EL (cell line): ENCODE results near the gene LAMB2.

Experiments used
- DNase-seq: peaks from one replicate; pipeline ENCODE4 v3.0.0-alpha.2; 2016

The LAMB2 gene

DNA sequence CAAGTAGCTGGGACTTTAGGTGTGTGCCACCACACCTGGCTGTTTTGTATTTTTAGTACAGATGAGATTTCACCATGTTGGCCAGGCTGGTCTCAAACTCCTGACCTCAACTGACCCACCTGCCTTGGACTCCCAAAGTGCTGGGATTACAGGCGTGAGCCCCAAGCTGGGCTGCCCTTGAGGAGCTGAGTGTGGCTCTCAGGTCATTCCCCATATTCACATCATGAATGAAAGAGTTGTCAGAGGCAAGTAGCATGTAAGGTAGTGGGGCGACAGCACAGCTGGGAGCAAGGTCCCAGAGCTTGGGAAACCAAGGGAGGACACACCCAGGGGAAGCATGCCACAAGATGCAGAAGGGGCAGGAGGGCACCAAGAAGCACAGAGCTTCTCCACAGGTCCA, 28.3 kb upstream of the LAMB2 start:
- DNase-seq = no peak

DNA sequence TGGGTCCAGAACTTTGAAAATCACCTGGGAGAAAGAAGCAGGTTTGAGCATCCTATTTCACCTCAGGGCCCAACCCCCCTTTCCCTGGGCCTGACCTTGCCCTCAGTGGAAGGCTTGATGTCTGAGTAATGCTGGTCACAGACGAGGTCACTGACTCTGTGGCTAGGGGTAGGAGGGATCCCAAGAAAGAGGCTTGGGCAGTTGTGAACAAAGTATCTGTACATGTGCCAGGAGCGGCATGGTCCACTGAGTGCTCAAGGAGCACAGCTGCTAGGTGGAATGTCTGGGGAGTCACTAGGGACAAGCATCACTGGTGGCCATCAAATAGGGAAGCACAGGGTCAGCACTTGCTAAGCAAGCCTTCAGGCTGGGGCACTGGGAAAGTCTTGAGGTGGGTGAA, 25.9 kb upstream of the LAMB2 start:
- DNase-seq = no peak

DNA sequence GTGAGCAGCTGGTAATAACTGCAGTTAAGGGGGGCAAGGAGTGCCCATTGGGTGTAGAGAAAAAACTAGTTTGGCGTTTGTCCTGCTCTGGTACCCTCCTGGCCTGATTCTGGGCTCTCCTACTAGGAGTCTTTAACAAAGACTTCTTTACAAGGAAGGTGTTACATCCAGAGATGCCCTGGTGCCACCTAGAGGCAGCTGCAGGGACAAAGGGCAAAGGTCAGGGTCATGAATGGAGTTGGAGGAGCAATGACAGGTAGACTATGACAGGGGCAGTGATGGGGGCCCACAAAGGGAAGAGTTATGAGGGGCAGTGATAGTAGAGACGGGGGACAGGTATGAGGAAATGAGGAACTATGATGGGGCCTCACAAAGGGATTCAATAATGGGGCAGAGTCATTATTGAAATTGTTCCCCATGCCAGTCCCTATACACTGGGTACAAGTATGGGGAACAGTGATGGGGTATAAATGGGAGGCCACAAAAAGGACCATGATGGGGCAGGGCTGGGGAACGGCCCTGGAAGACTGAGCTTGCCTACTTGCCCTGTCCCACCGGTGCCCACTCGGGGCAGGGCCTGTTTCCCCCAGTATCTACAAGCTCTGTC, 25.4 kb upstream of the LAMB2 start:
- DNase-seq = no peak

DNA sequence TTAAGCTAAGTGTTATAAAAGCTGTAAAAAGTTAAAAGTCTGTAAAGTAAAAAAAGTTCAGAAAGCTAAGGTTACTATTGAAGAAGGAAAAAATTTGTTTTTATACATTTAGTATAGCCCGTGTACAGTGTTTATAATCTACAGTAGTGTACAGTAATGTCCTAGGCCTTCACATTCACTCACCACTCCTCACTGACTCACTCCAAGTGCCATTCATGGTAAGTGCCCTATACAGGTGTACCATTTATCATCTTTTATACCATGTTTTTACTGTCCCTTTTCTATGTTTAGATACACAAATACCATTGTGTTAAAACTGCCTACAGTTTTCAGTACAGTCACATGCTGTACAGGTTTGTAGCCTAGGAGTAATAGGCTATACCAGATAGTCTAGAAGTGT, 24.4 kb upstream of the LAMB2 start:
- DNase-seq = no peak

DNA sequence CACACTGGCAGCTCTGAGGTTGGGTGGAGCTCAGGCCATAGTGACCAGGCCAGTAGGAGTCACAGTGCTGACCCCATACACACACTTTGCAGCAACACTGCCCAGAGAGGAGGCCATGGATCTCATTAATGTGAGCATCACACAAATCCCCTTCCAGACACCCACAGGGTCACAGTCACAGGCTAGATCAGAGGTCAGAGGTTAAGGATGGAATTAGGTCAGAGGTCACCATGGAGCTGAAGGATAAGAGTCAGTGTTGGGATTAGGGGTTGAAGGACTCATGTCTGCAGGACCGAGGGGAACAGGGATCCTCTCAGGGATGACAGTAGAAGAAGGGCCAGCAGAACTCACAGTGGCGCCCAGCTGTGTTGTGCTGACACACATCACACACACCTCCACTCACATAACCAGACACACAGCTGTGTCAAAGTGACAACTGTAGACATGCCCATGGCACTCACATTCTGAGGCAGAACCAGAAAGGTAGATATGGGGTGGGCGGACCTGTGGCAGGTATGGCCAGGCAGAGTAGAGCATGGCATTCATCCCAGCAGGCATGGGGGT, 20.6 kb upstream of the LAMB2 start:
- DNase-seq = no peak

DNA sequence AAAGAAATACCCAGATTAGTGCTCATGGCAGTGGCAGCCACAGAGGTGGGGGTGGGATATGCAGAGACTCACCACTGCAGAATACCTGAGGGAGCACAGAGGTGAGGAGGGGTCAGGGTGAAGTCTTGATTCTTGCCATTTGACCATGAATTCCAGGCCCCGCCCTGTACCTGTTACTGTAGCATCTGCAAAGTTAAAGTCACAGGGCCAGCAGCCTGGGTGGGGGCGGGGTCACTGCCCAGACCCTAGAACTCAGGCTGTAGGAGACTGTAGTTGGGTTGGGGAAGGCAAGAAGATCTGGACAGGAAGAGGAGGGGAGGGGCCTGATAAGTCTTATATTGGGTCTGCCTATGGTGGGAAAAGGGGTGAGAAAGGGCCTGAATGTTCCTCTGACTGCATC, 18.8 kb upstream of the LAMB2 start:
- no peak for DNase-seq

DNA sequence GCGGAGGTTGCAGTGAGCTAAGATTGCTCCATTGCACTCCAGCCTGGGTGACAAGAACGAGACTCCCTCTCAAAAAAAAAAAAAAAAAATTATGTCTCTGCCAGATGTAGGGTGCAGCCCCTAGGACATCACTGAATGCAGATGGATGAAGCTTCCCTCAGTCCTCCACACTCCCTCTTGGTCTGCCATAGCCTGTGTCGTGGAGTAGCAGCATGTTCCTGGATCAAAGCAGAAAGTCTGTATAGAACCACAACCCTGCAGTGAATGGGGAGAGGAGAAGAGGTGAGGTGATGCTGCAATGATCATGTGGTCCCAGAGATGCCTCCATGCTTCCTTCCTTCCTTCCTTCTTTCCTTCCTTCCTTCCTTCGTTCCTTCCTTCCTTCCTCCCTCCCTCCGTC, 15.3 kb upstream of the LAMB2 start:
- DNase-seq = no peak

DNA sequence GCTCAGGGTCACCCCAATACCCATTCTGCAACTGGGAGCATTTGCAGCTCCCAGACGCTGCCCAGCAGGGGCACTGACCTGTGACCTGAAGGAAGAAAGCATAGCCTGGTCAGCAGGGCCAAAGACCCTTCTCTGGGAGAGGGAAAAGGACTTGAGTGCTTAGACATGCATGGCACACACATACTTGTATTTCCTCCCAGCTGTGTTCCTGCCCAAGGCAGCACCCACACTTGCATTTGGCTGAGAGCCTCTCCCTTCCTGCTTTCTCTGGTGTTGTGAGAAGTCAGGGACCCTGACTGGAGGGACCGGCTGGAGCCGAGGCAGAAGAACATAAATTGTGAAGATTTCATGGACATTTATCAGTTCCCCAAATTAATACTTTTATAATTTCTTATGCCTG, 7.2 kb upstream of the LAMB2 start:
- no peak for DNase-seq

DNA sequence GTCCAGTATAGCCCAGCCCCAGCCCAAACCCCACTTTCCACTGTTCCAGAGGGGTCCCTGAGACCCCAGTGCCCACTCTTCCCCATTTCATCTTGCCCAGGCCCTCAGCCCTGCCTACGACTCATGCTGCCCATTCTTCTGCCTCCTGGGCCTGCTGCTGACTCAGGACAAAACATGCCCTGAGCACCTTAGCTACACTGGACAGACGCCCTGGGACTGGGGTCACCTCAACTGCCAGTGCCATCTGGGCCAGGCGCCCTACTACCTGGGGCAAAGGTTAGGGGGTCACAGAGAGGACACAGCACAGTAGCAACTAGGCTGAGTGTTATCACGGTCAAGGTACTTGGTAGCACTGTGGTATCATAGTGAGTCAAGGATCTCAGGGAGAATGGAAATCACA, 2.6 kb upstream of the LAMB2 start:
- DNase-seq = no peak

DNA sequence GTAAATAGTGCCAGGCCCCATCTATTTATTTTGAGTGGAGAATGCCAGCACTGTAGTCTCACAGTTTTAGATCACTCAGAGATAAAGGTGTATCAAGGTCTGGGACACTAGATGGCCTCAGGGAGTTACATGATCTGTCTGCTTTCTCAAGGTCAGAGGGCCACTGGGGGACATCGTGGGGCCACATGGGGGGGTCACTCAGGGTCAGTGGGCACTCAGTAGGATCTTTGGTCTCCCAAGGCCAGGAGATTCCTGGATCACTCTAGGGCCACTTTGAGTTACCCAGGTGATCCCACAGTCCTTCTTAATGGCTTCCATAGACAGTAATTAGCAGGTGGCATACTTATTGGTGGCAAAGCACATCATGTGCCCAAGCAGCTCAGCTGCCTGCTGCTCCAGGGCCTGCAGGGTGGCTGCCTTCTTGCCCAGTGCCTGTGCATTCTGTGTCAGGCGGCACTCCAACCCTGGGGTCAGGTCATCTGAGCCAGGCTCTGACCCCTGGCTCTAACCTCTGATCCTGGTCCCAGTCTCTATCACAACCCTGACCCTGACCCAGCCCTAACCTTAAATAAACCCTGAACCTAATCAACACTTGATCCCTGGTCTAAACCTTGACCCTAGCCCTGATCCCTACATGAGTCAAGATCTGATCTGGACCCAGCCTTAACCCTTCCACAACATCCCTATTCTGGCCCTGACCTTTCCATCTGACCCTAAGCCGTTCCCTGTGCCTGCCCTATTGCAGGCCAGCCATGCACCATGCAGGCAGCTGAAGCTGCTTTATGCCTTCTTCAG, 1.8 kb upstream of the LAMB2 start:
- DNase-seq = no peak

DNA sequence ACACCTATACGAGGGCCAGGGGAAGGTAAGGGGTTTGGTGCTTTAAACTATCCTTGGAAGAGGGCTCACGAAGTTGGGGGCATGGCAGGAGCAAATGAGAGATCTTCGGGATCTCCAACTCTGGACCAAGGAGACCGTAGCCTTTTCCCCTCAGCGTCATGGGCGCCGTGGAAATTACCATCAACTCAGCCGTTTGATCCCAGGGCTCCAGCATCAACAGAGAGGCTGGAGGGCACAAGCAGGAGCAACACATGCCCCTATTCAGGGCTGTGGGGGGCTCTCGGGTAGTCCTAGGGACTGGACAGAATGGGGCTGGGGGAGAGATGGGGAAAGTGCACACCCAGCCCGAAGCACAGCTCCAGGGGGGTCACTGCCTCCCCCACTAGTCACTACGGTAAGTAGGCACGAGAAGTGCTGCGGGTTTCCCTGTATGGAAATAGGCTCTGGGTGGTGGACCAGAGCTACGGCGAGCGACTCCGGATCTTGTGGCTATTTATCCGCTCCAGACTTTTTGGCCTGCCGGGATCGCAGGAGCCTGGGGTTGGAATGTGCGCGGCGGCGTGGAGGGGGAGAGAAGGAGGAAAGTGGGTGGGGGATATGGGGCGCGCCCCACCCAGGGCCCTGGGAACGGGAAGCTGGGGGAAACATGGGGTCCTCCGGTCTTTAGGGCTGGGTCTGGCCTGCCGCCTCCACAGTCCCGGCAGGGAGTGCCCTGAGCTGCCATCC, 539 bp upstream of the LAMB2 start:
- DNase-seq = peak; percentile 91

DNA sequence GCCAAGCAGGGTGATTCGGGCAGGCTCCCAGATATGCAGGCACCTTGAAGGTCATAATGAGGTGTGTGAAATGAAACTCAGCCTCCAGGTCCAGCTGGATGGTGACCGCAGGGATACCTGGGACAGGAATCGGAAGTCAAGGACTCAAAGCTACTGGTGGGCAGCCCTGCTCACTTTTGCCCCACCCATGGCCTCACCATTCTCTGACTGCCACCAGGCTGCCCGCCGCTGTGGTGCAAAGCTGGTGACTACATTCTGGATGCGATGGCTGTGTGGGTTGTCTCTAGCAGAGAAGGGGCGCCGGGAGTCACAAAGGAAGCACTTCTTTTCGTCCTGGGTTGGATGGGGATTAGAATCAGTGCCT, 795 bp downstream of the LAMB2 start:
- no peak for DNase-seq

DNA sequence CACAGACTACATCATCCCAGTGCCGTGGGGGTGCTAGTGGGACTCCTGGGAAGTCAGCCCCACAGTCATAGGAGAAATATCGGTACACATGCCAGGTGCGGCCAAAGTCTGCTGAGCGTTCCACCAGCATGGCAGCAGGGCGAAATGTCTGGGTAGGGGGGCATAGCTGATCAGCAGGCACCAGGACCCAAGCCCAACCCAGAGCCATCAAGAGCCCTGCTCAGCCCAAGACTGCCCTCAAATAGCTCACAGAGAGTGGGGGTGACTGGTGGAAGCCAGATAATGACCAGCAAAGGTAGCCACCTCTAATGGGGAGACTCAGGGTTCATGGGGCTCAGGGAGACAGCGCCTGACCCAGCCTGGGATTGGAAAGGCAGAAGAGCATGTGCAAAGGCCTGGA, 1.3 kb downstream of the LAMB2 start:
- no peak for DNase-seq

DNA sequence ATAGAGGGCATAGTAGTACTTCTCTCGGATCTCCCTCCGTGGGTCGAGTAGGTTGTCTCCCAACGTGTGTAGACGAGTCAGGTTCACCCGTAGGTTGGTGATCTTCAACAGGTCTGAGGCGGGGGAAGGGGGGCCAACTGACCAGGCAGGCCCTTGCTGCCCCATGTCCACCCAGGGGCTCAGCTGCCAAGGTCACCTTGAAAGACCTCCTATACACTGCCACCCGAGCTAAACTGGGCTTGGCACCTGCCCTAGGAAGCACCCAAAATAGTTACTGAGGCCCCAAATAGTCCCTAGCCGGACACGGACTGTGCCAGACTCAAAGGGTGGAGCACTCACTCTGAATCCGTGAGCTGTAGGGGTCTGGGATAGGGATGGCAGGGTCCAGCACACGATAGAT, 1.8 kb downstream of the LAMB2 start:
- no peak for DNase-seq

DNA sequence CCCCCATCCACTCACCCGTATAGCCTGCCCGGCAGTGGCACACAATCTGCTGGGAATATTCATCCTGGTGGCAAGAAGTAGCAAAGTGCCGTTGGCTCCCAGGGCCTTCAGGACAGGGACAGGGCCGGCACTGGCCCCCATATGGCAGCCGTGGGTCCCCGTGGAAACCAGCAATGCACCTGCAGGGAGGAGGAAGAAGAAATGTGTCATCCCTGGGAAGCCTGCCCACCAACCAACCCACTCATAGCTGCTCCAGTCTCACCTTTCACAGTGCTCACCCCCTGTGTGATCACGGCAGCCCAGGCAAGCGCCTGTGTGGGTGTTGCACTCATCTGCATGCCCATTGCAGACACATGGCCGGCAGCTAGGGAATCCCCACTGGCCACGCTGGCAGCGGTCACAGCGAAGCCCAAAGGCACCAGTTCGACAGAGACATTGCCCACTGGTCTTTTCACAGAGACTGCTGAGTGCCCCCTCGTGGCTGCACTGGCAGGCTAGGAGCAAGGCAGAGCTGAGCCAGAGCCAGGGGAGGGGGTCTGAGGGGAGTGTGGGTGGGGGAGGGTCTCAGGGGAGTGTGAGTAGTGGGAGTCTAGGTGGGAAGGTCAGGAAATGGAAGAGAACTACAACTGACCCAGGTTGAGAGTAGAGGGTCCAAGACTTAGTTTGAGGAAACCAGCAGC, 7.7 kb downstream of the LAMB2 start:
- no peak for DNase-seq

DNA sequence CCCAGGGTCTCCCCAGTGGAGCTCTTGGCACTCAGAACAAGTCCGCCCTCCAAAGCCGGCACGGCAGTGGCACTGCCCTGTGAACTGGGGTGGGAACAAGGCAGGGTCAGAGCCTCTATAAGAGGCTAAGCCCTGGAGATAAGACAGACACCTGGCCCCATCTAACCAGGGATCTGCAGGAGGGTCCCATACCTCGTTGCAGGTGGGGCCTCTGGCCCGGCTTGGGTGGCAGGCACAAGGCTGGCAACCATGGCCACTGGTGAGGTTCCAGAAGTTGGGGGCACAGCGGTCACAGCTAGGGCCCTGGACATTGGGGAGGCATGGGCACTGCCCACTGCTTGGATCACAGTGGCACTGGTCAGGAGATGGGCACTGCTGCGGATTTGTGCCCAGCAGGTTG, 8.6 kb downstream of the LAMB2 start:
- DNase-seq = no peak

DNA sequence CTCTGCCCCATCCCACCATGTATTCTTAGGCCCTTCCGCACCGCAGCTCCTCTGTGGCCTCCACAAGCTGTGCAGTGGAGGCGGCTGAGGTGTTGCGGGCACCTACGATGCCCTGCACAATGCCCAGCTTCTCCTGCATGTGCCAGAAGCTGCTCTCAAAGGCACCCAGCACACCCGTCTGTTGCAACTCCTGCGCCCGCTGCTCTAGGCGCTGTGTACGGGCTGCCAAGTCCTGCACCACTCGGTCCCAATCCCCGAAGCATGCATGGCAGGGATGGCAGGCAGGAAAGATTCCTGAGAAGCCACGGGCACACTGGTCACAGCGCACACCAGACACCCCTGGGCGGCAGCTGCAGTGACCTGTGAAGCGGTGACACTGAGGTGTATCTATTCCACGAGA, 9.2 kb downstream of the LAMB2 start:
- DNase-seq = no peak

DNA sequence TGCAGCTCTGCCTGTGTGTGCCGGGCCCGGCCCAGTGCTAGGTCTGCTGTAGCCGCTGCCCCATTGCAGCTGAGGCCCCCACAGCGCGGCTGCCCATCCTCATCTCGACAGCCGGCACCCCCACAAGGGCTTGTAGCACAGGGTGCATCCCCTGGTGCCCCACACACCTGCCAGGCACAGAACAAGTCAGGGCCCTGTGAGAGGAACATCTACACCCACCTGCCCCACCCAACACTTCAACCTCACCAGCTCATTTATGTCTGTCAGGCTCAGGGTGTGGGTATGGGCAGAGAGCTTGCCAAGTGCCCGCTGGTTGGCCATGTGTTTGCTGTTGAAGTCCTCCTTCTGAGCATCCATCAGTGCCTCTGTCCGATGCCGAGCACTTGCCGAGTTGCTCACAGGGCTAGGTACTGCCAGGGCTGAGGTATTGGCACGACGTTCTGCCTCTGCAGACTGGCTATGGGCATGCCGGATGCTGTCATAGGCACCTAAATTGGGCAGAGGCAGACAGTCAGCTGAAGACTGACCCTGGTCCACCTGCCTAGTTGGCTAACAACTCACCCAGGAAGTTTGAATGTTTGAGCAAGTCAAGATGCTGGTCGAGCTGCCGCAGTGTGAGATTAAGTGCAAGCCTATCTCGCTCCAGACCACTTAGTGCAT, 9.8 kb downstream of the LAMB2 start:
- DNase-seq = no peak

DNA sequence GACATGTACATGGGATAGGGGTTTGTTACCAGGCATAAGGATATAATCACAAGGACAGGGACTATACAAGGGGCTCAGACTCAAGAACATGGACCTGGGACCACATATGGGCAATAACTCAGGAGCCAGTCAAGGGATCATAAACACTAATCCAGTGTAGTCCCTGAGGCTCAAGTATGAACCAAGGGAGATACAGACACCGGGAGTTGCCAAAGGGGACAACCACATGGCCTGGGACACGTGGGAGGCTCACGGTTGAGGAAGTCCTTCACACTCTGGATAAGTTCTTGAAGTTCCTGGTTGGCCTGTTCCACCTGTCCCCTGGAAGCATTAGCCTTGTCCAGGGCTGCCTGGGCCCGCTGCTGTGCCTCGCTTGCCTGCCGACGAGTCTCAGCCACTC, 10.4 kb downstream of the LAMB2 start:
- no peak for DNase-seq

DNA sequence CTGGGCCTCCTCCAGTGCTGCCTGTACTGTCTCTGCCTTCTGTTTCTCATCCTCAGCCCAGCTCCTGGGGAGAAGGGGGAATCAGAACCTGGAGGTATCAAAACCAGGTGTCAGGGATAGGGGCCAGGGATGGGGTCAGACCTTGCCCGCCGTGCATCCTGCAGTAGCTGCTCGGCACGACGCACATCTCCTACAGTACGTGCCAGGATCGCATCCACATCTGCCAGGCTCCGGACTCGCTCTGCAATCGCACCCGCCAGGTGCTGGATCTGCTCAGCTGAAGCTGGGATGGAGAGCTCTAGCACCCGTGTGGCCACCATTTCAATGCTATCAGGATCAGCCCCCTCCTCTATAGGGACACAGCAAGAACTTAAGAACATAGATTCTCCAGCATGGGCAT, 10.8 kb downstream of the LAMB2 start:
- no peak for DNase-seq

DNA sequence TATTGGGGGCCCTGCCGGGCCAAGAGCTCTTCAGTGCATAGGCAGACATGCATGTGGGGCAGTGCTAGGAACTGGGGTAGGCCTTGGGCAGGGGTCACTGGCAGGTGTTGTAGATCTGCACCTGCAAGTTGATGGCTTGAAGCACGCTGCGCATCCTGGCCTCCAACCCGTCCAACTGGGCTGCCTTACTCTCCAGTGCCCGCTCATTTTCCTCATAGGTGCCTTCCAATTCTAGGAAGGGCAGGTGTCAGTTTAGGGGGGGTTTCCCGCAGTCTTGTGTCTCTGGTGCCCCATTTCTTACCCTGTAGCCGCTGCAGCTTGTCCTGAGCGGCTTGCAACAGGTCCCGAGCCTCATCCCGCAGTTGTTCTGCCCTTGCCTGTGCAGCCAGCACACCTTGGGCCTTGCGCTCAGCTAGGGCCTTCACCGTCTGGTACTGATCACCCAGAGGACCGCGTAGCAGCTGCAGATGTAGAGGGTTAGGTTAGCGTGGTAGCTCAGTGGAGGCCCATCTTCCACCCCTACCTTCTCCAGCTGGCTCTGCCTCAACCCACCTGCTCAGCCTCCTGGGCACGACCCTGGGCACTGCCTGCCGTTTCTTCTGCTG, 11.6 kb downstream of the LAMB2 start:
- no peak for DNase-seq

DNA sequence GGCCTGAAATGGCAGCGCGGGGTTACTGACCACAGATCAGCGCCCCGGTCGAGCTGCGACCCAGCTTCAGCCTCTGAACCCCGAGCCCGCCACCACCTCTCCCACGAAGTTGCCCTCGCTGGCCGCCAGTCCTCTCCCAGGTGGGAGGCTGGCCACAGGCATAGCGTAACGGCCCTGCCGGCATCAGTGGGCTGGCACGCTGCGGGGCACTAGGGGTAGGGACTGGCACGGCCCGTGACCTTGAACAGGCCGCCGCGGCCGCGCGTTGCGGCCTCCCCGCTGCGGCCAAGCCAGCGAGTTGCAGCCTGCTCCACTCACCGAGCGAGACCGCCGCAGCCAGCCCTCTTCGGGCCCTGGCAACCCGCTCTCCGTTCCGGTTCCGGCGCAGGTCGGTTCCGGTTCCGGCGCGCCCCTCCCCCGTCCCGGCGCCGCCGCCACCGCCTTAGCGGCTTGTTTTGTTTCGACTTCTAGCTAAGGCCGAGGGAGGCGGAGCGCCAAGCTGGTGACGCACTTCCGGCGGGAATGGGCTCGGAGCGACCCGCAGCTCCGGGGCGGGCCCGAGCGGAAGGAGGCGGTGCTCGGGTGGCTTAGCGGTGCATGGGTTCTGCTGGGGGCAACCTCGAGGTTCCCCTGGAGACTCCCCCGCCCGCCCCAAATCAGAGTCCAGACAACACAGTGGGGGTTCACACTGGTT, 12.3 kb downstream of the LAMB2 start, which contains the start of gene USP19:
Gene USP19 (minus strand): TSS at position 386 of the 694 bp plus-strand sequence. CDS start 1,678 bp downstream, outside the sequence.
- peak; percentile 90 for DNase-seq
